NAMALWA (cell line): ENCODE measurements around the gene FANCD2OS.
"Not testable (repeated sequence)": the region's sequence is repeated elsewhere in the genome, so short reads cannot be mapped to it uniquely, and the experiment has no call there.

Experiments
- DNase-seq: peaks from one replicate; pipeline ENCODE4 v3.0.0-alpha.2; 2015; ENCODE audit warnings: low spot score

Gene FANCD2OS, protein sequence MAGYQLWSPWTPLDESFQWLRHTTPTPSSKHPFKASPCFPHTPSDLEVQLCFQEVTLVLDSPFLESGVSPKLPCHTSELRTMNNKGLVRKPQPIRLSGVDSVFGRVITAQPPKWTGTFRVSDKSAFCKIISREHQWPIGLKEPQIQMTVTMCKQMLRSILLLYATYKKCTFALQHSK

DNA sequence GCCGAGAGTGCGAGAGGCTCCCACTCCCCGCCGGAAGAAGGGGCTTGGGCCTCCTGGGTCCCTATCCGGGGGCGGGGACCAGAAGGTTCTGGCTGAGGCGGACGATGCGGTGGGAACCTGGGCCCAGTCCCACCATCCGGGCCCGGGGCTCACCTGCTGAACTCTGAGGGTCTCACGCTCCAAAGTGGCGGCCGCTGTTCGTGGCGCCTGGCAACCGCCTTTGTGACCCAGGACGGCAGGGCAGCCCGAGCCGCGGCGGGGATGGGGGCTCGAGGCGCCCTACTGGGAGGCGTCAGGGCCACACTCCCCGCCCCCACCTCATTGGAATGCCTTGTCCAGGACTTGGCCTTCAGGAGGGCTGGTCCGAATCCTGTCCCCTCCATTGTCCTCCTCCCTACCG, at the start of gene FANCD2OS:
Gene FANCD2OS (minus strand): TSS at position 165 of the 400 bp plus-strand sequence. CDS start 3,481 bp downstream, outside the sequence.
- no peak for DNase-seq

DNA sequence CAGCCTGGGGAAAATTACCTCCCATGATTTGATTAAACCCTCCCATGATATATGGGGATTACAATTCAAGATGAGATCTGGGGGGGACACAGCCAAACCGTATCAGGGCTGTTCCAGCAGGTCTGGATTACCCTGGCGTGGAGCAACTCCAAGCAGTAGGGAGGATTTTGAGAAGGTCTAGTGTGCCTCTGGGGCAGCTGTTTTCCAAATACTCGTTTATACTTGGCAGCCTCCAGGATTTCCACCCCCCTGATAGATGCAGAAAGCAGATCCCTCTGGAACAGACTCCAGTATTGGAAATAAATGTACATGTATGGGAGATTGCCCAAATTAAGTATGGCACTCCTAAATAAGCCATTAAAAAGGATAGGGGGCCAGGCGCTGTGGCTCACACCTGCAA, 49.0 kb upstream of the FANCD2OS start:
- no peak for DNase-seq

DNA sequence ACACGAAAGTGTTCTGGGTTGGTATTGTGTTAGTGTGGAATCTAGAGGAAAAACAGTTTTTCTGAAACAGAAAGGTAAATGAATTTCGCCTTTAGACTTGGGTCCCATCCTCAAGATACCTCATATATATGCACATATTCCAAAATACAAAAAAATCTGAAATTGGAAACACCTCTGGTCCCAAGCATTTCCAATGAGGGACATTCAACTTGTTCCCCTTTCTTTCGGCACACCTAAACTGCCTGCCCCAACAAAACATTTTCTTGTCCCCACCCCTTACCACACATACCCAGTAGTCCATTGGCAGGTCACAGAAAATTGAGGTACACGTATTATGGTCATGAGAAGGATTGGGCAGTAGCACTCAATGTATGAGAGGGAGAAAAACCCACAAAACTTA, 47.6 kb upstream of the FANCD2OS start:
- no peak for DNase-seq

DNA sequence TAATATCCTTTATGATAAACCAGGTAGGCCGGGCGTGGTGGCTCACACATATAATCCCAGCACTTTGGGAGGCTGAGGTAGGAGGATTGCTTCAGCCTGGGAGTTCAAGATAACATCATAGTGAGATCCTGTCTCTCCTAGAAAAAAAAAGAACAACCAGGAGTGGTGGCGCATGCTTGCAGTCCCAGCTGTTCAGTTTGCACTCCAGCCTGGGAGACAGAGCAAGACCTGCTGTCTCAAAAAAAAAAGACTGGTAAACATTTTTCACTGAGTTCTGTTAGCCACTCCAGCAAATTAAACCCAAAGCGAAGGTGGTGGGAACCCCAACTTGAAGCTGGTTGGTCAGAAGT, 47.0 kb upstream of the FANCD2OS start:
- no peak for DNase-seq

DNA sequence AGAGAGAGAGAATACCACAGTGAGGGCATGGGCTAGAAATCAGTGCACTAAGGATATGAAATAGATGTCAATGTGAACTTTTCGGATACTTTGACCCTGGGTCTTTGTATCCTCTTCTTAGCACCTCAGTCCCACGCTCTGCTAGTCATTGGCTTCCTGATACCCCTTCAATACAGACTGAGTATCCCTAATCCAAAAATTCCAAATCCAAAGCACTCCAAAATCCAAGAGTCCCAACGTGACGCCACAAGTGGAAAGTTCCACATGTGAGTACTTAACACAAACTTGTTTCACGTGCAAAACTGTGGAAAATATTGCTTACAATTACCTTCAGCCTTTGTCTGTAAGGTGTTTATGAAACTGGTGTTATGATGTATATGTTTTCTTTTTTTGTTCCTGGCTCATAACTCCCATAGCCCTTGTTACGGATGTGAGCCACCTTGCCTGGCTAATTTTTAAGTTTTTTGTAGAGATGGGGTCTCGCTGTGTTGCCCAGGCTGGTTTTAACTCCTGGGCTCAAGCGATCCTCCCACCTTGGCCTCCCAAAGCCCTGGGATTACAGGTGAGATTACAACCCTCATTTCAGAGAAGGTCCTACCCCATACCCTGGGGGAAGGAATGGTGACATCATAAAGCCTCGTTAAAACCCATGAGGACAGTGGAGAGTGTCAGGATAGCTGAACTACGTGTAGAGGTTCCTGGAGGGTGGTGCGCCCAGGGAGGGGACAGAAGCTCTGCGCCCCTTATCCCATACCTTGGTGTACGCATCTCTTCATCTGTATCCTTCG, 46.5 kb upstream of the FANCD2OS start:
- no peak for DNase-seq

DNA sequence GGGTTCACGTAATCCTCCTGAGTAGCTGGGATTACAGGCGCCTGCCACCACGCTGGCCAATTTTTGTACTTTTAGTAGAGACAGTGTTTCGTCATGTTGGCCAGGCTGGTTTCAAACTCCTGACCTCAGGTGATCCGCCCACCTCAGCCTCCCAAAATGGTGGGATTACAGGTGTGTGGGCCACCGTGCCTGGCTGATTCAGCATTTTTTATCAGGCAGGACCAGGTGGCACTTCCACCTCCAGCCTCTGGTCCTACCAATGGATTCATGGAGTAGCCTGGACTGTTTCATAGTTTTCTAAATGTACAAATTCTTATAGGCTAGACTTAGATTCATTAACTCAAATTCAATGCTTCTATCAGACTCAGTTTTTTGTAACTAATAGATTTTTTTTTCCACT, 42.9 kb upstream of the FANCD2OS start:
- DNase-seq = no peak

DNA sequence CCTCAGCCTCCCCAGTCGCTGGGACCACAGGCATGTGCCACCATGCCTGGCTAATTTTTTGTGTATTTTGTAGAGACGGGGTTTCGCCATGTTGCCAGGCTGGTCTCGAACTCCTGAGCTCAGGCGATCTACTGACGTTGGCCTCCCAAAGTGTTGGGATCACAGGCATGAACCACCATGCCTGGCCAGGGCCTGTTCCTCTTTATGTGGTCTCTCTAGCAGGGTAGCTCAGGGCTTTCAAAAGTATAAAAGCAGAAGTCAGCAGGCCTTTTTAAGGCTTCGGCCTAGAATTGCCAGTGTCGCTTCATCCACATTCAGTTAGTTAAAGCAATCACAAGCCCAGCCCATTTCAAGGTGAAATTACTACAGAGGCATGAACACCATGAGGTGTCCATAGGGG, 41.2 kb upstream of the FANCD2OS start:
- no peak for DNase-seq

DNA sequence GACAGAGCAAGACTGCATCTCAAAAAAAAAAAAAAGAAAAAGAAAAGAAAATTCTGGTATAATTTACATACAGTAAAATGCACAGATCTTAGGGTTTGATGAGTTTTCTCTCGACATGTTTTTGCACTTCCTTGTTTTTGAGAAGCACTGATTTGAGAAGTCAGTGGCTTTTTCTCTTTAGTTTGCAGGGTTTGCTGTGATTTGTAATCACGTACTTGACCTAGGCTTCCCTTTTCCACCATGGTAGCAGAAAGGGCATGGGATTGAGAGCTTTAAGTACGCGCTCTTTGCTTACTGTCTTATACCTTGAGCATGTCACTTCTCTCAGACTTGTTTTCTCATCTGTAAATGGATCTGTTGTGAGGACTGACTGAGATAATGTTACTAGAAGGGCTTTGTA, 37.6 kb upstream of the FANCD2OS start:
- no peak for DNase-seq

DNA sequence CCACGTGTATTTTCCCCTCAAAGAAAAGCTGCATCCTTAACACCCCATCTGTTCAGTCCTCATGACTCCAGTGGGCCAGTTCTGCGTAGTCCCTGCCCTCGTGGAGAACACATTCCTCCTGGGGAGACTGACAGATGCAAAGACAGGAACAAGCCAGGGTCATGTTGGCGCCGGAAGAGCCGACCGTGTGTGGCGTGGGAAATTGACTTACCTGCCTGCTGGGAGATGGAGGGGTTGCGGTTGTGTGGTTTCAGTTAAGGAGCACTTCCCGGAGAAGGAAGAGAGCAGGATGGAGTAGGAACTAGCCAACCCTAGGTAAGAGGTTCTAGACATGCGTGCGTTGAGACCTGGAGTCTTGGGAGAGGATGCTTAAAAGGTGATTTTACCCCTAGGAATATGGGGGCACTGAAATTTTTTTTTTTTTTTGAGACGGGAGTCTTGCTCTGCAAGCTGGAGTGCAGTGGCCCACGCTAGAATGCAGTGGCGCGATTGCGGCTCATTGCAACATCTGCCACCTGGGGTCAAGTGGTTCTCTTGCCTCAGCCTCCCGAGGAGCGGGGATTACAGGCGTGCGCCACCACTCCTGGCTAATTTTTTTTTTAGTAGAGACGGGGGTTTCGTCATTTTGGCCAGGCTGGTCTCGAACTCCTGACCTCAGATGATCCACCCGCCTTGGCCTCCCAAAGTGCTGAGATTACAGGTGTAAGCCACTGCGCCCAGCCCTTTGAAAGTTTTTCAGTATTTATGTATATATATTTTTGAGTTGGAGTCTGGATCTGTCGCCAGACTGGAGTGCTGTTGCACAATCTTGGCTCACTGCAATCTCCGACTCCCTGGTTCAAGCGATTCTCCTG, 34.9 kb upstream of the FANCD2OS start:
- DNase-seq = no peak

DNA sequence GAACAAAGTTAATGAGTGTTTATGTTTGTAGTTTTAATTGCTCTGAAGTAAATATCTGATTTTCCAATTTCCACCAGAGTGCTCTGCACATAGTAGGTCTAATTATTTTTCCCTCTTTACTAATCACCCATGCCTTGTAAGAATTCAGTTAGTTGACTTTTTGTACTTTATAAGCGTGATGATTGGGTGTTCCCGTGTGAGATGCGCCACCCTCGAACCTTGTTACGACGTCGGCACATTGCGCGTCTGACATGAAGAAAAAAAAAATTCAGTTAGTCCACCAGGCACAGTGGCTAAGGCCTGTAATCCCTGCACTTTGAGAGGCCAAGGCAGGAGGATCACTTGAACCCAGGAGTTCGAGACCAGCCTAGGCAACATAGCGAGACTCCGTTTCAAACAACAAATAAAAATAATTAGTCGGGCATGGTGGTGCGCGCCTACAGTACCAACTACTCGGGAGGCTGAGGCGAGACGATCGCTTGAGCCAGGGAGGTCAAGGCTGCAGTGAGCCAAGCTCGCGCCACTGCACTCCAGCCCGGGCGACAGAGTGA, 33.0 kb upstream of the FANCD2OS start:
- DNase-seq = no peak

DNA sequence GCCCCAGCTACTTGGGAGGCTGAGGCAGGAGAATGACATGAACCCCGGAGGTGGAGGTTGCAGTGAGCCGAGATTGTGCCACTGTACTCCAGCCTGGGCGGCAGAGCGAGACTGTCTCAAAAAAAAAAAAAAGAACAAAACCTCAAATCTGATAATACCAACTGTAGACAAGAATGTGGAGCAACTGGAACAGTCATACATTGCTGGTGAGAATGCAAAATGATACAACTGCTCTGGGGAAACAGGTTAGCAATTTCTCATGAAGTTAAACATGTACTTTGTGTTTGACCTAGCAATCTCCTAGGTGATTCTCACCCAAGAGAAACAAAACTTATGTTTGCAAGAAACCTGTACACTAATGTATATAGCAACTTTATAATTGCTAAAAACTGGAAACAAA, 29.1 kb upstream of the FANCD2OS start:
- no peak for DNase-seq

DNA sequence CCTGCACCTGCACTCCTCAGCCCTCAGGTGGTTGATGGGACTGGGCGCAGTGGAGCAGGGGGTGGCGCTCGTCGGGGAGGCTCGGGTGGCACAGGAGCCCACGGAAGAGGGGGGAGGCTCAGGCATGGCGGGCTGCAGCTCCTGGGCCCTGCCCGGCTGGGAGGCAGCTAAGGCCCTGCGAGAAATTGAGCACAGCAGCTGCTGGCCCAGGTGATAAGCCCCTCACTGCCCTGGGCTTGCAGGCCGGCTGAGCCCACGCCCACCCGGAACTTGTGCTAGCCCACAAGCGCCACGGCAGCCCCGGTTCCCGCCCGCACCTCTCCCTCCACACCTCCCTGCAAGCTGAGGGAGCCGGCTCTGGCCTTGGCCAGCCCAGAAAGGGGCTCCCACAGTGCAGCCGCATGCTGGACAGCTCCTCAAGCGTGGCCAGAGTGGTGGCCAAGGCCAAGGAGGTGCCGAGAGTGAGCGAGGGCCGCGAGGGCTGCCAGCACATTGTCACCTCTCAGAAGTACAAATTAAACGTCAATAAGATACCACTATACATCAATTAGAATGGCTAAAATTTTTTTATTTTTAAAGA, 28.5 kb upstream of the FANCD2OS start:
- no peak for DNase-seq

DNA sequence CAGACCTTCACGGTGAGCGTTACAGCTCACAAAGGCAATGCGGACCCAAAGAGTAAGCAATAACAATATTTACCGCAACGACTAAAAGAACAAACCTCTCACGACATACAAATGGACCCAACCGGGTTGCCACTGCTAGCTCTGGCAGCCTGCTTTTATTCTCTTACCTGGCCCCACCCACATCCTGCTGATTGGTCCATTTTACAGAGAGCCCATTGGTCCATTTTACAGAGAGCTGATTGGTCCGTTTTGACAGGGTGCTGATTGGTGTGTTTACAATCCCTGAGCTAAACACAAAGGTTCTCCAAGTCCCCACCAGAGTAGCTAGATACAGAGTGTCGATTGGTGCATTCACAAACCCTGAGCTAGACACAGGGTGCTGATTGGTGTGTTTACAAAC, 27.8 kb upstream of the FANCD2OS start:
- DNase-seq = not testable (repeated sequence)

DNA sequence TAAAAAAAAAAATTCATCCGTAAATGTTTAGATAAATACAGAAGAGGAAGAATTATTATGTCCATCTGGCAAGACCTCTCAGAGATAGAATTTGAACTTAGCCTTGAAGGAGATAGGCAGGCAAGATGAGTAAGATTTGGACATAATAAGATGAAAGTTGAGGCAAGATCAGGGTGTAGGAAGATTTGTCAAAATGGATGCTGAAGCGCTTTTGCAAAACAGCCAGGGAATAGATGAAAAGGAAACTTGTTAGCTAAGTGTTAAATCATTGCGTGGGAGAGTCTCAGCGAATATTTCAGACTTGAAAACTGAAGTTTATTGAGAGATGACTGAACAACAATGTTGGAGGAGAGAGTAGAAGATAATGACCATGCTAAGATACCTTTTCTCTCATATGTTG, 14.7 kb upstream of the FANCD2OS start:
- no peak for DNase-seq

DNA sequence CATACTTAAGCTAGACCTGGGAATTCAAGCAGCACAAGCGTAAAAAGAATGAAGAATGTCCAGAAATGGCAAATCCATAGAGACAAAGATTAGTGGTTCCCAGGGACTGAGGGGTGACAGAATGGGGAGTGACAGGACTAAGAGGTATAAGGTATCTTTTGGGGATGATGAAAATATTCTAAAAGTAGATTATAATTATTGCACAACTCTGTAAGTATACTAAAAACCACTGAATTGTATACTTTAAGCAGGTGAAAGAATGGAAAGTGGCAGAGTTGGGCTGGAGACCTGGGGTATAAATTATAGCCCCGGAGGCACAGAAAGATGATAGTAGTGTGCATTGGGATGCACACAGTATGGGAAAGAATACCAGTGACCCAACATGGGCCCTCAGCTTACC, 13.0 kb upstream of the FANCD2OS start:
- DNase-seq = no peak

DNA sequence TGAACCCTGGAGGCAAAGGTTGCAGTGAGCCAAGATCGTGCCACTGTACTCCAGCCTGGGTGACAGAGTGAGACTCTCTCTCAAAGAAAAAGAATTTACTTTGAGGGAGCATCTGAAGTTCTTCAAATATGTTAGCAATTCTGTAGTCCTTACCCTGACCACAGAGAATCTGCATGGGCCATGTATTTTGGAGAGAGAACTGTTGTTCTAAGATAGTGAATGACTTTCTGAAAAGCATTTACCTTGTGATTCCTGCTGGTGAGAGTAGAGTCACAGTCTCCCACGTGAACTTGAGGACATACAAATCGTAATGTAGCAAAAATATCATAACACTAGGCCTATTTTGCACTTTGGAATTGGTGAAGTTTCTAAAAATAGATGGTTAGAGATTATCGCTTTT, 11.3 kb upstream of the FANCD2OS start:
- no peak for DNase-seq

DNA sequence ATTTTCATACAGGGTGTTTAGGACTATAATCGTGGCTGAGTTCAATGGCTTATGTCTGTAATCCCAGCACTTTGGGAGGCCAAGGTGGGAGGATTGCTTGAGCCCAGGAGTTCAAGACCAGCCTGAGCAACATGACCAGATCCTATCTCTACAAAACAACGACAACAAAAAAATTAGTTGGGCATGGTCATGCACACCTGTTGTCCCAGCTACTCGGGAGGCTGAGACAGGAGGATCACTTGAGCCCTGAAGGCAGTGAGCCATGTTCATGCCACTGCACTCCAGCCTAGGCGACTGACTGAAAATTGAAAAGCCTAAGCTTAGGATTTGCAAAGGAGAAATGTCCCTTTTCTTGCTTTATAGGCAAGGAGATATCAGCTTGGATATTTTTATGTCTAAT, 8.9 kb upstream of the FANCD2OS start:
- no peak for DNase-seq

DNA sequence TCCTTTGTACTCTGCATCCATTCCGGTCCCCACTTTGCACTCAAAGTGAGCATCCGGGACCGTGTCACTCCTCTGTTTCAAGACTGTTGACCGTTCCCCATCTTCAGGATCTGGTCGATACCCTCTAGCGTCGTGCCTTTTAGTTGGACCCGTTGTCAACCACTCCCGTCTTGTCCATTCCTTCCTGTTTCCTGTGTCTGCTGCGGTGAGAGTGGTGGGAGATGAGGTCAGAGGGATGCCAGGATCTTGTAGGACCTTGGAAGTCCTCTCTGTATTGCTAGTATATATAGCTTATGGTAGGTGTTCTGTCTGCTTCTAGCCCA, 8.0 kb upstream of the FANCD2OS start:
- DNase-seq = no peak

DNA sequence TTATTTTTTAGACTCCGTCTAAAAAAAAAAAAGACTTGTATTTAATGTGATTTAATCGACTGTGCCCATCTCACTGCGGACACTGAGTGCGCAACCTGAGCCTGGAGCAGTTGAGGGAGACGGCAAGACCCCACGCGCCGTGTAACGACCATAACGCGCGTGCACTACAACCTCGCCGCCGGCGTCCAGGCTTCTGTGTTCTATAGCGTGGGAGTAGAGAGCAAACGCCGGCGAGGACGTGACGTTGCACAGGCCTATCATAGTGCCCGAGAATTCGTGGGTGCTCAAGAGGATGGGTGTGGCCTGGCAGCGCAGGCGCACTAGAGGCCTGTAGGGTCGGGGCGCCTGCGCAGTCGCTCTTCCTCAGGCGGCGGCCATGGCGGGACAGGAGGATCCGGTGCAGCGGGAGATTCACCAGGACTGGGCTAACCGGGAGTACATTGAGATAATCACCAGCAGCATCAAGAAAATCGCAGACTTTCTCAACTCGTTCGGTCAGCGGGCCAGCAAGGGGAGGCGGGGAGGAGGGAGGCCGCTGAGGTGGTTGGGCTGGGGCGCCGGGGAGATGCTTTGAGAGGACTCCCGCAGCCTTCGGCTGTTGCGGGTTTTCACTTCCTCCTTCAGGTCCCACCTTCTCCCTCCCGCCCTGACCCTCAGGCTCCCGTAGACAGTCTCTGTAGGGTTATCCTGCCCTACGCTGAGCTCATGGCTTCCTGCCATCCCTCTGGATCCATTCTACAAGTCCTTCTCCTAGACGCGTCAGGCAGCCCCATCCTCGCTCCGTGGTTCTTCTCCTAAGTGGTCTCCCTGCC, 7.5 kb upstream of the FANCD2OS start, which contains the start of gene BRK1:
Gene BRK1 (plus strand): TSS at position 350 of the 812 bp plus-strand sequence. CDS start 27 bp downstream, at position 377.
- DNase-seq = peak; percentile 98

DNA sequence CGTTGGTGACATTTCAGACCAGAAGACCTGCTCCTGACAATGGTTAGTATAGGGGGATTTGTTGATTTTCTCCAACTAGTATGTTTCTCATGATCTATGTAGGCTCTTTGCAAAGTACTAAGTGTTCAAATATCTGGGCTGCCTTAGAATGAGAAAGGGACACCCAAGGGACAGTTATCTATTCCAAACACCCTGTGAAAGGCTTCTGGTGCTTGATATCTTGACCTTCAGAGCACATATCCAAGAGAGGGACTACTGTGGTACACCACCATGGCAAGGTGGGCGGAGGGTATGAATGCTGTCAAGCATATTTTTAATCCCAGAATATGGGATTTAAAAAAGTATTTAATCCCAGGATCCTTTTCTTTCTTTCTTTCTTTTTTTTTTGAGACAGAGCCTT, 1.1 kb downstream of the FANCD2OS start:
- DNase-seq = no peak

DNA sequence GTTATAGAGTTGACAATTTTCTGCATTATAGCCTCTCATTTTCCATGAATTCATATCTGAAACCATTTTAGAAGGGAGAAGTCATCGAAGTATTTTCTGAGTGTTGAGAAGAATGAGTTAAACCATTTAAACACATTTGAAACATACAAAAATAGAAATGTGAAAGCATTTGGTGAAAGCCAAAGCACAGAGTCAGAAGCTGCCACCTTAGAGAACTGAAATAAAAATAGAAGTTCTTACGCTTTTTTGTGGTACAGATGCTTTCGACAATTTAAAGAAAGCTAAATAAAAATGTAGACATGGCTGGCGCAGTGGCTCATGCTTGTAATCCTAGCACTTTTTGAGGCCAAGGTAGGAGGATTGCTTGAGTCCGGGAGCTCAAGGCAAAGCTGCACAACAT, 9.0 kb downstream of the FANCD2OS start:
- no peak for DNase-seq

DNA sequence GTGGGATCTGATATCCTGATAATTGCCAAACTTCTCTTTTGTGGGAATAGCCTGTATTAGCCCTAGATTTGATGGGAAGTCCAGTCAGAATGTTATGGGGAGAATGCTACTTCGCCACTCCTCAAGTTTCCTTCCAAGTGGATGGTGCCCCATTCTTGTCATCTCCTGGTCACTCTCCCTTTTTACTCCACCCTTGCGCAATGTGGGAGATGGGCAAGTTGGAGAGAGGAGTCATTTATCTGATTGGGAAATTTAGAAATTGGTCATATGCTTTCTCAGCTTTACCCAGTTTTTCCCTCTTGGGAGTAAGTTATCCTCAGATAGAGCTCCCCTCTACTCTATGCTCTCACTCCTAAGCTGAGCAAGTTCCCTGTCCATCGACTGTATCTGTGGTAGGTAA, 14.4 kb downstream of the FANCD2OS start:
- no peak for DNase-seq
